ENCODE results near the gene SELENOT. TPM values are rescaled to one million over a fixed set of nuclear protein-coding genes. Genes with fewer than 3 reads are reported as not detected.

The SELENOT gene
- total RNA-seq, 1 experiment from 2014 or later, result 81.6 TPM

DNA sequence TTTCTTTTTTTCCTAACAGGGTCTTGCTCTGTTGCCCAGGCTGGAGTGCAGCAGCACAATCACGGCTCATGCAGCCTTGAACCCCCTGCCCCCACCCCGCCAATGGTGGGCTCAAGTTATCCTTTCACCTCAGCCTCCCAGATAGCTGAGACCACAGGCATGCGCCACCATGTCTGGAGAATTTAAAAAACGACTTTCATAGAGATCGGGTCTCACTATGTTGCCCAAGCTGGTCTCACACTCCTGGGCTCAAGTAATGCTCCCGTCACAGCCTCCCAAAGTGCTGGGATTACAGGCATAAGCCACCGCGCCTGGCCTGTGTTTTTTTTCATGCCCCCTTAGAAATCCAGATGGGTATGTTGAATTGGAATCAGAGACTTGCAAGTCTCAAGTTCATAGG lies 60.3 kb downstream of the SELENOT start:
- Histone ChIP-seq H3K9me2 (ENCODE audit: insufficient read depth) (0 out of 2 replicates have a peak, but pooled peaks cover 1% of the 10 kb centered on the region), H3K27me3 (ENCODE audit: insufficient read depth, low read length) (no peaks in the 10 kb centered on the region), H3K4me2 (ENCODE audit: low read length) (no peak overlapping the region), H3K27ac (ENCODE audit: low read depth, low read length) (no peak overlapping the region), H3K36me3 (ENCODE audit: control insufficient read depth in 1 of 2, insufficient read depth in 2 of 2, low read length in 2 of 2) (no peaks in the 10 kb centered on the region), H3K4me1 (ENCODE audit: control insufficient read depth in 1 of 2, insufficient read depth in 2 of 2, low read length in 2 of 2) (no peaks in the 10 kb centered on the region), H2AFZ (ENCODE audit: low read depth, low read length, poor library complexity, severe bottlenecking) (no peak overlapping the region), H3K9me3 (ENCODE audit: control insufficient read depth in 1 of 2, insufficient read depth in 1 of 2, low read depth in 1 of 2, low read length in 2 of 2) (no peaks in the 10 kb centered on the region), H3K79me2 (ENCODE audit: insufficient read depth, low read length) (no peaks in the 10 kb centered on the region), H3K9ac (ENCODE audit: low read length) (no peak overlapping the region), H4K20me1 (ENCODE audit: insufficient read depth) (no peaks in the 10 kb centered on the region), H3K4me3 (replicated peaks in 1 of 2; ENCODE audit: low read depth in 1 of 2, low read length in 2 of 2) (no peak overlapping the region)
- intact Hi-C loops (cut with micrococcal nuclease), result no loop called here
- ChIA-PET CTCF (no interaction called here), POLR2A (no interaction called here), RAD21 (ENCODE audit: low non-redundant PET in 1 of 2, low total read pairs in 2 of 2, uncharacterized antibody in 2 of 2, unreplicated experiment in 2 of 2) (no interaction called here)
- TF ChIP-seq EZH2 (IDR thresholded peaks at IDR 0.05) (no peak), ZFX (IDR thresholded peaks at IDR 0.05) (no peak), SIN3A (IDR thresholded peaks at IDR 0.05; ENCODE audit: low read depth) (no peak), CBX3 (IDR thresholded peaks at IDR 0.05; ENCODE audit: low read depth) (no peak), POLR2AphosphoS5 (IDR thresholded peaks at IDR 0.05; ENCODE audit: low read depth, low read length) (no peak), ELF1 (IDR thresholded peaks at IDR 0.05; ENCODE audit: borderline replicate concordance, low read depth) (no peak), SRF (IDR thresholded peaks at IDR 0.05; ENCODE audit: low read depth) (no peak), EZH2phosphoT487 (IDR thresholded peaks at IDR 0.05; ENCODE audit: borderline replicate concordance) (no peak), TCF7L2 (IDR thresholded peaks at IDR 0.05; ENCODE audit: borderline replicate concordance, extremely low read depth, insufficient read depth, insufficient read length) (no peak), EGR1 (IDR thresholded peaks at IDR 0.05; ENCODE audit: low read depth) (no peak), ATF3 (IDR thresholded peaks at IDR 0.05) (no peak), FOSL1 (IDR thresholded peaks at IDR 0.05; ENCODE audit: low read depth) (no peak), ZNF274 (IDR thresholded peaks at IDR 0.05; ENCODE audit: low read depth, low read length) (no peak), POLR2A (IDR thresholded peaks at IDR 0.05; ENCODE audit: borderline replicate concordance, extremely low read depth, insufficient read depth, insufficient read length) (no peak), YY1 (IDR thresholded peaks at IDR 0.05; ENCODE audit: extremely low read depth, insufficient replicate concordance, low read depth, low read length) (no peak), JUND (IDR thresholded peaks at IDR 0.05) (no peak)
- TF ChIP-seq, protein P1, sequence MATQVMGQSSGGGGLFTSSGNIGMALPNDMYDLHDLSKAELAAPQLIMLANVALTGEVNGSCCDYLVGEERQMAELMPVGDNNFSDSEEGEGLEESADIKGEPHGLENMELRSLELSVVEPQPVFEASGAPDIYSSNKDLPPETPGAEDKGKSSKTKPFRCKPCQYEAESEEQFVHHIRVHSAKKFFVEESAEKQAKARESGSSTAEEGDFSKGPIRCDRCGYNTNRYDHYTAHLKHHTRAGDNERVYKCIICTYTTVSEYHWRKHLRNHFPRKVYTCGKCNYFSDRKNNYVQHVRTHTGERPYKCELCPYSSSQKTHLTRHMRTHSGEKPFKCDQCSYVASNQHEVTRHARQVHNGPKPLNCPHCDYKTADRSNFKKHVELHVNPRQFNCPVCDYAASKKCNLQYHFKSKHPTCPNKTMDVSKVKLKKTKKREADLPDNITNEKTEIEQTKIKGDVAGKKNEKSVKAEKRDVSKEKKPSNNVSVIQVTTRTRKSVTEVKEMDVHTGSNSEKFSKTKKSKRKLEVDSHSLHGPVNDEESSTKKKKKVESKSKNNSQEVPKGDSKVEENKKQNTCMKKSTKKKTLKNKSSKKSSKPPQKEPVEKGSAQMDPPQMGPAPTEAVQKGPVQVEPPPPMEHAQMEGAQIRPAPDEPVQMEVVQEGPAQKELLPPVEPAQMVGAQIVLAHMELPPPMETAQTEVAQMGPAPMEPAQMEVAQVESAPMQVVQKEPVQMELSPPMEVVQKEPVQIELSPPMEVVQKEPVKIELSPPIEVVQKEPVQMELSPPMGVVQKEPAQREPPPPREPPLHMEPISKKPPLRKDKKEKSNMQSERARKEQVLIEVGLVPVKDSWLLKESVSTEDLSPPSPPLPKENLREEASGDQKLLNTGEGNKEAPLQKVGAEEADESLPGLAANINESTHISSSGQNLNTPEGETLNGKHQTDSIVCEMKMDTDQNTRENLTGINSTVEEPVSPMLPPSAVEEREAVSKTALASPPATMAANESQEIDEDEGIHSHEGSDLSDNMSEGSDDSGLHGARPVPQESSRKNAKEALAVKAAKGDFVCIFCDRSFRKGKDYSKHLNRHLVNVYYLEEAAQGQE (IDR thresholded peaks at IDR 0.05; ENCODE audit: low read depth), result no peak
- TF ChIP-seq, protein P2, sequence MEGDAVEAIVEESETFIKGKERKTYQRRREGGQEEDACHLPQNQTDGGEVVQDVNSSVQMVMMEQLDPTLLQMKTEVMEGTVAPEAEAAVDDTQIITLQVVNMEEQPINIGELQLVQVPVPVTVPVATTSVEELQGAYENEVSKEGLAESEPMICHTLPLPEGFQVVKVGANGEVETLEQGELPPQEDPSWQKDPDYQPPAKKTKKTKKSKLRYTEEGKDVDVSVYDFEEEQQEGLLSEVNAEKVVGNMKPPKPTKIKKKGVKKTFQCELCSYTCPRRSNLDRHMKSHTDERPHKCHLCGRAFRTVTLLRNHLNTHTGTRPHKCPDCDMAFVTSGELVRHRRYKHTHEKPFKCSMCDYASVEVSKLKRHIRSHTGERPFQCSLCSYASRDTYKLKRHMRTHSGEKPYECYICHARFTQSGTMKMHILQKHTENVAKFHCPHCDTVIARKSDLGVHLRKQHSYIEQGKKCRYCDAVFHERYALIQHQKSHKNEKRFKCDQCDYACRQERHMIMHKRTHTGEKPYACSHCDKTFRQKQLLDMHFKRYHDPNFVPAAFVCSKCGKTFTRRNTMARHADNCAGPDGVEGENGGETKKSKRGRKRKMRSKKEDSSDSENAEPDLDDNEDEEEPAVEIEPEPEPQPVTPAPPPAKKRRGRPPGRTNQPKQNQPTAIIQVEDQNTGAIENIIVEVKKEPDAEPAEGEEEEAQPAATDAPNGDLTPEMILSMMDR (IDR thresholded peaks at IDR 0.05 in 2 of 3, conservative IDR thresholded peaks at IDR 0.05 in 1 of 3; ENCODE audit: borderline replicate concordance in 1 of 3, insufficient read depth in 1 of 3, low read depth in 2 of 3, low read length in 2 of 3), result no peak
- TF ChIP-seq, protein P3, sequence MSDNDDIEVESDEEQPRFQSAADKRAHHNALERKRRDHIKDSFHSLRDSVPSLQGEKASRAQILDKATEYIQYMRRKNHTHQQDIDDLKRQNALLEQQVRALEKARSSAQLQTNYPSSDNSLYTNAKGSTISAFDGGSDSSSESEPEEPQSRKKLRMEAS (IDR thresholded peaks at IDR 0.05), result no peak
- TF ChIP-seq, protein P4, sequence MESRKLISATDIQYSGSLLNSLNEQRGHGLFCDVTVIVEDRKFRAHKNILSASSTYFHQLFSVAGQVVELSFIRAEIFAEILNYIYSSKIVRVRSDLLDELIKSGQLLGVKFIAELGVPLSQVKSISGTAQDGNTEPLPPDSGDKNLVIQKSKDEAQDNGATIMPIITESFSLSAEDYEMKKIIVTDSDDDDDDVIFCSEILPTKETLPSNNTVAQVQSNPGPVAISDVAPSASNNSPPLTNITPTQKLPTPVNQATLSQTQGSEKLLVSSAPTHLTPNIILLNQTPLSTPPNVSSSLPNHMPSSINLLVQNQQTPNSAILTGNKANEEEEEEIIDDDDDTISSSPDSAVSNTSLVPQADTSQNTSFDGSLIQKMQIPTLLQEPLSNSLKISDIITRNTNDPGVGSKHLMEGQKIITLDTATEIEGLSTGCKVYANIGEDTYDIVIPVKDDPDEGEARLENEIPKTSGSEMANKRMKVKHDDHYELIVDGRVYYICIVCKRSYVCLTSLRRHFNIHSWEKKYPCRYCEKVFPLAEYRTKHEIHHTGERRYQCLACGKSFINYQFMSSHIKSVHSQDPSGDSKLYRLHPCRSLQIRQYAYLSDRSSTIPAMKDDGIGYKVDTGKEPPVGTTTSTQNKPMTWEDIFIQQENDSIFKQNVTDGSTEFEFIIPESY (IDR thresholded peaks at IDR 0.05; ENCODE audit: extremely low read depth, insufficient replicate concordance, low read length), result no peak
- ATAC-seq (no peak), DNase-seq (ENCODE audit: low read depth, low spot score) (no peak)
- no TSS peak for BruUV-seq (replicated peaks)
